Measurements from ENCODE around the gene MKRN2.

DNA sequence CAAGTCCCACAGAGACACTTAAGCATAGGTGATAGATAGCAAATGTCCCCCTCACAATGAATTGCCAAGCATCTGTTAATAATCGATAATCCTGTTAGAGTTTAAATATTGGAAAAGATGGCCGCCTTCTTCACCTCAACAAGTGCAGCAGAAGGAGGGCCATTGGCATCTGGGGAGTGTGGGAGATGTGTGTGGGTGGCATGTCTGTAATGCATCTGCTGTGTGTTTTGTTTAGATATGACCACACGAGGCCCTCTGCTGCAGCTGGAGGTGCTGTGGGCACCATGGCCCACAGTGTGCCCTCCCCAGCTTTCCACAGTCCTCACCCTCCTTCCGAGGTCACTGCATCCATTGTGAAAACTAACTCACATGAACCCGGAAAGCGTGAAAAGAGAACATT lies 12.9 kb downstream of the MKRN2 start:
- TF ChIP-seq, protein P1, sequence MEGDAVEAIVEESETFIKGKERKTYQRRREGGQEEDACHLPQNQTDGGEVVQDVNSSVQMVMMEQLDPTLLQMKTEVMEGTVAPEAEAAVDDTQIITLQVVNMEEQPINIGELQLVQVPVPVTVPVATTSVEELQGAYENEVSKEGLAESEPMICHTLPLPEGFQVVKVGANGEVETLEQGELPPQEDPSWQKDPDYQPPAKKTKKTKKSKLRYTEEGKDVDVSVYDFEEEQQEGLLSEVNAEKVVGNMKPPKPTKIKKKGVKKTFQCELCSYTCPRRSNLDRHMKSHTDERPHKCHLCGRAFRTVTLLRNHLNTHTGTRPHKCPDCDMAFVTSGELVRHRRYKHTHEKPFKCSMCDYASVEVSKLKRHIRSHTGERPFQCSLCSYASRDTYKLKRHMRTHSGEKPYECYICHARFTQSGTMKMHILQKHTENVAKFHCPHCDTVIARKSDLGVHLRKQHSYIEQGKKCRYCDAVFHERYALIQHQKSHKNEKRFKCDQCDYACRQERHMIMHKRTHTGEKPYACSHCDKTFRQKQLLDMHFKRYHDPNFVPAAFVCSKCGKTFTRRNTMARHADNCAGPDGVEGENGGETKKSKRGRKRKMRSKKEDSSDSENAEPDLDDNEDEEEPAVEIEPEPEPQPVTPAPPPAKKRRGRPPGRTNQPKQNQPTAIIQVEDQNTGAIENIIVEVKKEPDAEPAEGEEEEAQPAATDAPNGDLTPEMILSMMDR (IDR thresholded peaks at IDR 0.05) = no peak
- no peak for TF ChIP-seq POLR2A (IDR thresholded peaks at IDR 0.05)

Data from right lobe of liver (tissue), 4 donors.